Neural crest cell (in vitro differentiated cells): ENCODE results near the gene MAP3K7. TPM values are rescaled to one million over a fixed set of nuclear protein-coding genes. Genes with fewer than 3 reads are reported as not detected.

Experiments
- DNase-seq: peaks from one replicate; pipeline ENCODE4 v3.0.0; 2021; ENCODE audit warnings: low read depth, mixed read lengths, low spot score
- H3K27ac Mint-ChIP-seq: one replicate; pipeline ENCODE4 v1.8.0; 2021; ENCODE audit warnings: mild to moderate bottlenecking, mixed read lengths; ENCODE audit not compliant: unreplicated experiment
- H3K27me3 Mint-ChIP-seq: 2 replicates; pipeline ENCODE4 v1.8.0; 2021; ENCODE audit warnings: low read depth, mild to moderate bottlenecking, mixed read lengths
- H3K36me3 Mint-ChIP-seq: 2 replicates; pipeline ENCODE4 v1.8.0; 2021; ENCODE audit warnings: low read depth, mild to moderate bottlenecking, mixed read lengths
- H3K4me1 Mint-ChIP-seq: 2 replicates; pipeline ENCODE4 v1.8.0; 2021; ENCODE audit warnings: mixed read lengths
- H3K4me3 Mint-ChIP-seq: one replicate; pipeline ENCODE4 v1.8.0; 2021; ENCODE audit warnings: mild to moderate bottlenecking, mixed read lengths
- H3K9me3 Mint-ChIP-seq: 2 replicates; pipeline ENCODE4 v1.8.0; 2021; ENCODE audit warnings: mixed read lengths
- CTCF ChIP-seq: fragments of 200-600 bp; sonication (generic); conservative IDR thresholded peaks from 2 replicates; pipeline ENCODE4 v1.5.0; 2021; ENCODE audit warnings: antibody characterized with exemption, mild to moderate bottlenecking
- total RNA-seq: library from RNA; stranded (reverse); gene quantifications from 2 replicates; pipeline ENCODE4 v1.2.1, GENCODE V29; 2021

The MAP3K7 gene
- total RNA-seq, 1 donor from 2014 or later: 37.9 TPM

GRCh38 chr6:90471263-90471662 is 115.6 kb downstream of the MAP3K7 start:
- DNase-seq: no peak
- H3K27me3 Mint-ChIP-seq: no peaks in the 10 kb centered on the region
- H3K9me3 Mint-ChIP-seq: no peaks in the 10 kb centered on the region
- H3K36me3 Mint-ChIP-seq: no peaks in the 10 kb centered on the region
- no peak overlapping the region for H3K27ac Mint-ChIP-seq
- H3K4me1 Mint-ChIP-seq: peaks cover 45% of the 10 kb centered on the region
- no peak for TF ChIP-seq CTCF
- no peak overlapping the region for H3K4me3 Mint-ChIP-seq

- no peaks in the 10 kb centered on the region for H3K36me3 Mint-ChIP-seq
- H3K4me3 Mint-ChIP-seq: no peak overlapping the region
- TF ChIP-seq CTCF: no peak
- H3K27me3 Mint-ChIP-seq: no peaks in the 10 kb centered on the region
- no peaks in the 10 kb centered on the region for H3K9me3 Mint-ChIP-seq
- no peak for DNase-seq
- peaks cover 56% of the 10 kb centered on the region for H3K4me1 Mint-ChIP-seq
- H3K27ac Mint-ChIP-seq: no peak overlapping the region
Measured at GRCh38 chr6:90469906-90470305, 117.0 kb downstream of the MAP3K7 start.

- Mint-ChIP-seq H3K4me1 (peaks cover 56% of the 10 kb centered on the region), H3K36me3 (no peaks in the 10 kb centered on the region), H3K27me3 (no peaks in the 10 kb centered on the region), H3K4me3 (no peak overlapping the region), H3K27ac (no peak overlapping the region), H3K9me3 (no peaks in the 10 kb centered on the region)
- no peak for TF ChIP-seq CTCF
- DNase-seq: no peak
Measured at GRCh38 chr6:90468859-90469258, 118.0 kb downstream of the MAP3K7 start.

- no peaks in the 10 kb centered on the region for H3K36me3 Mint-ChIP-seq
- no peaks in the 10 kb centered on the region for H3K27me3 Mint-ChIP-seq
- no peak overlapping the region for H3K4me3 Mint-ChIP-seq
- no peak for DNase-seq
- no peaks in the 10 kb centered on the region for H3K9me3 Mint-ChIP-seq
- H3K27ac Mint-ChIP-seq: no peak overlapping the region
- H3K4me1 Mint-ChIP-seq: peaks cover 56% of the 10 kb centered on the region
- TF ChIP-seq CTCF: no peak
Measured at GRCh38 chr6:90468080-90468479, 118.8 kb downstream of the MAP3K7 start.

- no peak for DNase-seq
- Mint-ChIP-seq H3K4me3 (no peak overlapping the region), H3K27me3 (no peaks in the 10 kb centered on the region), H3K9me3 (no peaks in the 10 kb centered on the region), H3K4me1 (peaks cover 54% of the 10 kb centered on the region), H3K36me3 (no peaks in the 10 kb centered on the region), H3K27ac (no peak overlapping the region)
- no peak for TF ChIP-seq CTCF
Measured at GRCh38 chr6:90467546-90467945, 119.3 kb downstream of the MAP3K7 start.
